Measurements from ENCODE around the gene RIMKLA. TPM values are rescaled to one million over a fixed set of nuclear protein-coding genes. Genes with fewer than 3 reads are reported as not detected.
A peak's percentile ranks its signal among the peaks of the same experiment; 100 is the strongest.

RIMKLA gene, protein sequence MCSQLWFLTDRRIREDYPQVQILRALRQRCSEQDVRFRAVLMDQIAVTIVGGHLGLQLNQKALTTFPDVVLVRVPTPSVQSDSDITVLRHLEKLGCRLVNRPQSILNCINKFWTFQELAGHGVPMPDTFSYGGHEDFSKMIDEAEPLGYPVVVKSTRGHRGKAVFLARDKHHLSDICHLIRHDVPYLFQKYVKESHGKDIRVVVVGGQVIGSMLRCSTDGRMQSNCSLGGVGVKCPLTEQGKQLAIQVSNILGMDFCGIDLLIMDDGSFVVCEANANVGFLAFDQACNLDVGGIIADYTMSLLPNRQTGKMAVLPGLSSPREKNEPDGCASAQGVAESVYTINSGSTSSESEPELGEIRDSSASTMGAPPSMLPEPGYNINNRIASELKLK
- total RNA-seq = 1 to 10 TPM in 2 of 4 donors, under 1 TPM in 2; 0.27 to 1.7 (median 1.0) TPM

DNA sequence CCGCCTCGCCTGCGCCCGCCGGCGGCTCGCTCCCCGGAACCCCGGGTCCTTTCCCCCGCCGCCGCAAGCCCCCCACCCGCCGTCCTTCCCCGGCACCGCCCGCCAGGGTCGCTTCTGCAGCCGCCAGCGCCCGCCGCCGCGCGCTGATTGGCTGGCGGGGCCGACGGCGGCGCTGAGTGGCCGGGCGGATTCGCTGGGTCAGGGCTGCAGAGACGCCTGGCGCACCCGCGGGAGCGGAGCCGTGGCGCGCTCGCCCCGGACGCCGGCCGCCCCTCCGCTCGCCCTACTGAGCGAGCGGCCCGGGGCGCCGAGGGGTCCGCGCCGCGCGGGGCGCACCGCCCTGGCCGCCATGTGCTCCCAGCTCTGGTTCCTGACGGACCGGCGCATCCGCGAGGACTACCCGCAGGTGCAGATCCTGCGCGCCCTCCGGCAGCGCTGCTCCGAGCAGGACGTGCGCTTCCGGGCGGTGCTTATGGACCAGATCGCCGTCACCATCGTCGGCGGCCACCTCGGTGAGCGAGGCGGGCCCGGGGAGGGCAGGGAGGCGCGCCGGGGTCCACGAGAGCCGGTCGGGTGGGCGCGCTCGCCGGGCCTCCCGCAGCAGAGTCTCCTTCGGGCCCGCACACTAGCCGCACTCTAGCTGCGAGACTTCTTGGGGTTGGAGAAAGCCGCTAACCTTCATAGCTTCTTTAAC lies at the start of gene RIMKLA:
RIMKLA (plus strand) TSS at position 207 of the 694 bp plus-strand sequence; CDS start at position 350, 143 bp downstream.
- peaks cover 0 to 12% (median 4%) of the 10 kb centered on the region in 4 donors for H3K4me1 ChIP-seq
- peak within 1 kb of the TSS; percentile 38 to 76 (median 66) for H3K4me3 ChIP-seq
- no peaks in the 10 kb centered on the region for H3K9me3 ChIP-seq
- peak; percentile 27 to 79 (median 59) for DNase-seq
- no peaks in the 10 kb centered on the region for H3K36me3 ChIP-seq
- no peak for TF ChIP-seq POLR2A (IDR thresholded peaks at IDR 0.05)
- TF ChIP-seq, protein P1, sequence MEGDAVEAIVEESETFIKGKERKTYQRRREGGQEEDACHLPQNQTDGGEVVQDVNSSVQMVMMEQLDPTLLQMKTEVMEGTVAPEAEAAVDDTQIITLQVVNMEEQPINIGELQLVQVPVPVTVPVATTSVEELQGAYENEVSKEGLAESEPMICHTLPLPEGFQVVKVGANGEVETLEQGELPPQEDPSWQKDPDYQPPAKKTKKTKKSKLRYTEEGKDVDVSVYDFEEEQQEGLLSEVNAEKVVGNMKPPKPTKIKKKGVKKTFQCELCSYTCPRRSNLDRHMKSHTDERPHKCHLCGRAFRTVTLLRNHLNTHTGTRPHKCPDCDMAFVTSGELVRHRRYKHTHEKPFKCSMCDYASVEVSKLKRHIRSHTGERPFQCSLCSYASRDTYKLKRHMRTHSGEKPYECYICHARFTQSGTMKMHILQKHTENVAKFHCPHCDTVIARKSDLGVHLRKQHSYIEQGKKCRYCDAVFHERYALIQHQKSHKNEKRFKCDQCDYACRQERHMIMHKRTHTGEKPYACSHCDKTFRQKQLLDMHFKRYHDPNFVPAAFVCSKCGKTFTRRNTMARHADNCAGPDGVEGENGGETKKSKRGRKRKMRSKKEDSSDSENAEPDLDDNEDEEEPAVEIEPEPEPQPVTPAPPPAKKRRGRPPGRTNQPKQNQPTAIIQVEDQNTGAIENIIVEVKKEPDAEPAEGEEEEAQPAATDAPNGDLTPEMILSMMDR (IDR thresholded peaks at IDR 0.05) = no peak
- H3K27me3 ChIP-seq = no peaks in the 10 kb centered on the region
- peak within 1 kb of the TSS in 1 of 4 donors; percentile 42 for H3K27ac ChIP-seq

- H3K36me3 ChIP-seq = no peaks in the 10 kb centered on the region
- DNase-seq = no peak
- TF ChIP-seq, protein P1 (IDR thresholded peaks at IDR 0.05) = no peak
- TF ChIP-seq POLR2A (IDR thresholded peaks at IDR 0.05) = no peak
- H3K9me3 ChIP-seq = no peaks in the 10 kb centered on the region
- no peaks in the 10 kb centered on the region for H3K27me3 ChIP-seq
- no peak overlapping the region for H3K4me3 ChIP-seq
- H3K4me1 ChIP-seq = peaks cover 0 to 24% (median 5%) of the 10 kb centered on the region in 4 donors
- no peak overlapping the region for H3K27ac ChIP-seq
Observed at GRCh38 chr1:42332877-42333276, 47.7 kb upstream of the RIMKLA start.

DNA sequence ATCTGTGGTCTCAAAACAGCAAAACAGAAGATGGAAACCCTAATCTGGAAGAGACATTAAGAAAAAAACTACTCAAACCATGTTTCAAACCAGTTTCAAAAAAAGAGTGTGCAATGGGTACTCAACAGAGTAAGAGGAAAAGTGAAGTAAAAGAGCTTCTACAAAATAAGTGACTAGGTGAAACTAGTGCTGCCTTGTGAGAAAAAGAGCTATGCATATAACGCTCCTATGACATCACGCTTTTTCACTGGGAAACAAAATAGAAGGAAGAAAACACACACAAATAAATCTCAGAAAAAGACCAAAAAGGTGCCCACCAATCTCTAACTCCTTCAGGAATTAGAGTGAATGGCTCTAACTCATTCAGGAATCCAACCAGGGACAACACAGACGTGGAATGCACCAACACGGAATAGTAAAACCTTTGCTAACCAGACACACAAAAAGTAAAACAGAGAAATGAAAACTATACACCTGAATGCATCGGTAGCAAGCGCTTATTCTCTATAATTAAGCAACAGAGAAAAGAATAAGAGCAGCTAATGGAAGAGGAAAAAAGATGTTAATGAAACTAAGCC lies 46.8 kb upstream of the RIMKLA start:
- Histone ChIP-seq H3K4me1 (peaks cover 0 to 24% (median 5%) of the 10 kb centered on the region in 4 donors), H3K9me3 (no peaks in the 10 kb centered on the region), H3K4me3 (peak overlapping the region; percentile 88 to 99 (median 98)), H3K27me3 (no peaks in the 10 kb centered on the region), H3K27ac (peak overlapping the region; percentile 90 to 99 (median 94)), H3K36me3 (no peaks in the 10 kb centered on the region)
- DNase-seq = no peak
- TF ChIP-seq, protein P1 (IDR thresholded peaks at IDR 0.05) = no peak
- TF ChIP-seq POLR2A (IDR thresholded peaks at IDR 0.05) = no peak

- Histone ChIP-seq H3K9me3 (no peaks in the 10 kb centered on the region), H3K4me1 (peaks cover 0 to 24% (median 5%) of the 10 kb centered on the region in 4 donors), H3K27ac (peak overlapping the region; percentile 90 to 99 (median 94)), H3K27me3 (no peaks in the 10 kb centered on the region), H3K4me3 (peak overlapping the region; percentile 88 to 99 (median 98)), H3K36me3 (no peaks in the 10 kb centered on the region)
- peak; percentile 29 to 70 (median 65) for DNase-seq
- TF ChIP-seq POLR2A (IDR thresholded peaks at IDR 0.05) = no peak
- TF ChIP-seq, protein P1 (IDR thresholded peaks at IDR 0.05) = peak in 1 of 6 experiments; percentile 10
Observed at GRCh38 chr1:42334240-42335049, 46.1 kb upstream of the RIMKLA start.

Data from Peyer's patch (tissue), 4 donors.